Measurements from ENCODE around the gene MID1. TPM values are rescaled to one million over a fixed set of nuclear protein-coding genes. Genes with fewer than 3 reads are reported as not detected.

The MID1 gene
- total and polyA plus RNA-seq, 9 of the 15 experiments (the other 6 are each of a cell fraction or from before 2014, with no cell fraction given) = 0.07 to 0.54 (median 0.33) TPM

DNA sequence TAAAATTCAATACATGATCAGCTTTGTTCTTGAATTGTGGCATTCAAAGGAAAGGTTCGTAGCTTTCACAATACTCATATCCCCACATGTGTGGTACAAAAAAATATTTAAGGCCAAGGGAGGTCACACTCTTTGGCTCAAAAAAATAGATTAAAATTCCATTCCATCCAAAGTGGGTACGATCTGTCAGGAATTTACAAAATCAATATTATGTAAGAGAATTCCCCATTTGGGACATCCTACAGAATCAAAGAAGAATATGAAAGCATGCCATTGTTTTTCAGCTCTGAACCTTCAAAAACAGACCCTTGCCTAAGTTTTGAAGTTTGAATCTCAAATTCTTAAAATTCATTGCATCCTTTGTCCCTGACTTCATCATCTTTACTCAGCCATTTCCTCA is 85.8 kb downstream of the MID1 start:
- in situ Hi-C loops (cut with MboI) (no loop called here), intact Hi-C loops (cut with micrococcal nuclease) (no loop called here)
- Histone ChIP-seq H3K9me1 (ENCODE audit: control insufficient read depth, insufficient read depth, low read length) (no peaks in the 10 kb centered on the region), H3K4me1 (replicated peaks in 1 of 2; ENCODE audit: control insufficient read depth in 2 of 2, insufficient read depth in 2 of 2, low read length in 2 of 2) (no peaks in the 10 kb centered on the region), H2AFZ (ENCODE audit: low read depth, low read length) (no peak overlapping the region), H3K27ac (ENCODE audit: extremely low read depth, low read depth, low read length) (no peak overlapping the region), H3K9ac (ENCODE audit: insufficient read depth in 1 of 2, low read depth in 2 of 2, low read length in 2 of 2) (no peak overlapping the region), H4K20me1 (replicated peaks; ENCODE audit: control insufficient read depth, insufficient read depth, low read length) (no peaks in the 10 kb centered on the region), H3K36me3 (ENCODE audit: control insufficient read depth, insufficient read depth, low read length) (no peaks in the 10 kb centered on the region), H3K4me2 (ENCODE audit: insufficient read depth, low read length) (no peak overlapping the region), H3K27me3 (ENCODE audit: control insufficient read depth in 2 of 2, insufficient read depth in 2 of 2, low read length in 2 of 2) (no peaks in the 10 kb centered on the region; a peak in 1 of 5 replicates), H3K9me3 (replicated peaks; ENCODE audit: control insufficient read depth, insufficient read depth, low read depth, low read length) (no peaks in the 10 kb centered on the region), H3K79me2 (ENCODE audit: control insufficient read depth, insufficient read depth, low read length) (no peaks in the 10 kb centered on the region), H3K4me3 (no peak overlapping the region)
- no TSS peak for BruUV-seq (replicated peaks)
- DNase-seq (ENCODE audit: extremely low read depth in 1 of 4, low spot score in 3 of 4) (no peak), ATAC-seq (no peak), FAIRE-seq (no peak)
- WGBS (ENCODE audit: insufficient coverage, low coverage, missing lambda C conversion rate) = 0% methylated on average over 2 of the region's 2 CpGs
- no peak for TF ChIP-seq ZNF699 (CRISPR knock-in tag; IDR thresholded peaks at IDR 0.05; ENCODE audit: insufficient replicate concordance)
- no peak for TF ChIP-seq JUN (IDR thresholded peaks at IDR 0.05; ENCODE audit: borderline replicate concordance, low read depth, low read length)
- TF ChIP-seq JUN (CRISPR knock-in tag; IDR thresholded peaks at IDR 0.05; ENCODE audit: borderline replicate concordance) = no peak
- no peak for TF ChIP-seq HNRNPUL1 (IDR thresholded peaks at IDR 0.05; ENCODE audit: low read length)
- TF ChIP-seq HNRNPH1 (optimal IDR thresholded peaks at IDR 0.05; ENCODE audit: low read depth, low read length) = no peak
- no peak for TF ChIP-seq THAP7 (CRISPR knock-in tag; IDR thresholded peaks at IDR 0.05)
- CTCF ChIA-PET (ENCODE audit: low intra/inter-chr PET ratio) = no interaction called here
- POLR2A ChIA-PET = no interaction called here
